IMR-90 (cell line): ENCODE data around the gene CDON. TPM values are rescaled to one million over a fixed set of nuclear protein-coding genes. Genes with fewer than 3 reads are reported as not detected.

Source experiments
- ATAC-seq: fragments of 200-7000 bp; cut with Tn5 transposase; 2 replicates; pipeline ENCODE4 v1.9.1; 2020; ENCODE audit warnings: low read depth, mild to moderate bottlenecking, moderate library complexity
- BruUV-seq: library from RNA; stranded (reverse); fragments of 400-500 nt; replicated peaks from 2 replicates; lab custom pipeline; 2021; lab: Mats Ljungman, UMichigan
- CTCF ChIA-PET: fragments of 300-600 bp; formaldehyde crosslinking; extraction: SDS; loops from one replicate; lab custom pipeline; 2021; ENCODE audit warnings: antibody characterized with exemption; lab: Yijun Ruan, JAX
- POLR2A ChIA-PET: fragments of 300-600 bp; sonication (Branson Sonifier 250); formaldehyde crosslinking; loops from one replicate; lab custom pipeline; 2022; ENCODE audit warnings: antibody characterized with exemption; ENCODE audit not compliant: unreplicated experiment; lab: Charles Lee
- DNase-seq: peaks from one replicate; pipeline ENCODE4 v3.0.0; 2013
- H2AFZ ChIP-seq: replicated peaks from 2 replicates; pipeline ENCODE3; 2013; ENCODE audit warnings: low read length, mild to moderate bottlenecking; ENCODE audit not compliant: poor library complexity
- H2AK5ac ChIP-seq: 2 replicates; pipeline ENCODE4 v1.6.1; 2013; ENCODE audit warnings: low read depth, low read length, inconsistent platforms
- H2AK9ac ChIP-seq: replicated peaks from 2 replicates; pipeline ENCODE3; 2013; ENCODE audit warnings: mild to moderate bottlenecking, low read depth, low read length, moderate library complexity; ENCODE audit not compliant: poor library complexity
- H2BK120ac ChIP-seq: 2 replicates; pipeline ENCODE4 v1.6.1; 2013; ENCODE audit warnings: low read depth, low read length, inconsistent platforms
- H2BK15ac ChIP-seq: 3 replicates; pipeline ENCODE4 v1.6.1; 2013; ENCODE audit warnings: low read depth, low read length, inconsistent platforms
- H2BK20ac ChIP-seq: 2 replicates; pipeline ENCODE4 v1.6.1; 2013; ENCODE audit warnings: low read depth, mild to moderate bottlenecking, inconsistent platforms, low read length, moderate library complexity
- H2BK5ac ChIP-seq: 2 replicates; pipeline ENCODE4 v1.6.1; 2013; ENCODE audit warnings: mild to moderate bottlenecking, low read depth, low read length, inconsistent platforms; ENCODE audit not compliant: poor library complexity, severe bottlenecking
- H3K14ac ChIP-seq: replicated peaks from 2 replicates; pipeline ENCODE4 v1.6.1; 2013; ENCODE audit warnings: low read depth, low read length, inconsistent platforms
- H3K18ac ChIP-seq: 2 replicates; pipeline ENCODE4 v1.6.1; 2013; ENCODE audit warnings: low read depth, low read length, control low read depth
- H3K23ac ChIP-seq: 2 replicates; pipeline ENCODE4 v1.6.1; 2013; ENCODE audit warnings: low read depth, low read length, inconsistent platforms
- H3K27ac ChIP-seq: 2 replicates; pipeline ENCODE4 v1.5.1; 2013; ENCODE audit warnings: mild to moderate bottlenecking, control low read depth, low read length; ENCODE audit not compliant: insufficient read depth
- H3K27me3 ChIP-seq: 2 replicates; pipeline ENCODE4 v1.6.1; 2013; ENCODE audit warnings: low read length; ENCODE audit not compliant: control insufficient read depth, insufficient read depth
- H3K36me3 ChIP-seq: 2 replicates; pipeline ENCODE4 v1.6.1; 2013; ENCODE audit warnings: low read length, mixed read lengths; ENCODE audit not compliant: control insufficient read depth, insufficient read depth
- H3K4ac ChIP-seq: 2 replicates; pipeline ENCODE4 v1.6.1; 2013; ENCODE audit warnings: low read depth, low read length, inconsistent platforms
- H3K4me1 ChIP-seq: 2 replicates; pipeline ENCODE4 v1.6.1; 2013; ENCODE audit warnings: low read length, mixed read lengths; ENCODE audit not compliant: control insufficient read depth, insufficient read depth
- H3K4me2 ChIP-seq: 2 replicates; pipeline ENCODE4 v1.6.1; 2013; ENCODE audit warnings: low read depth, mild to moderate bottlenecking, control low read depth, low read length, moderate library complexity
- H3K4me3 ChIP-seq: 2 replicates; pipeline ENCODE4 v1.5.1; 2013; ENCODE audit warnings: low read depth, mild to moderate bottlenecking, control low read depth, low read length, moderate library complexity; ENCODE audit not compliant: insufficient read depth
- H3K56ac ChIP-seq: 2 replicates; pipeline ENCODE4 v1.6.1; 2013; ENCODE audit warnings: low read length, inconsistent platforms; ENCODE audit not compliant: insufficient read depth; ENCODE audit errors: extremely low read depth
- H3K79me1 ChIP-seq, 2 experiments: 2 replicates each; pipeline ENCODE4 v1.6.1; 2013; ENCODE audit warnings: low read length in 2 of 2, inconsistent platforms in 1 of 2, low read depth in 1 of 2
- H3K9ac ChIP-seq: 2 replicates; pipeline ENCODE4 v1.6.1; 2013; ENCODE audit warnings: low read depth, low read length, control low read depth
- H3K9me1 ChIP-seq: 2 replicates; pipeline ENCODE4 v1.6.1; 2013; ENCODE audit warnings: low read length, inconsistent platforms; ENCODE audit not compliant: insufficient read depth
- H3K9me3 ChIP-seq: 2 replicates; pipeline ENCODE4 v1.6.1; 2013; ENCODE audit warnings: low read length; ENCODE audit not compliant: control insufficient read depth, insufficient read depth
- H4K20me1 ChIP-seq: 2 replicates; pipeline ENCODE4 v1.6.1; 2013; ENCODE audit warnings: low read length, inconsistent platforms; ENCODE audit not compliant: insufficient read depth
- H4K5ac ChIP-seq: 2 replicates; pipeline ENCODE4 v1.6.1; 2013; ENCODE audit warnings: mild to moderate bottlenecking, low read depth, low read length, control low read depth
- H4K8ac ChIP-seq, 2 experiments: 2 replicates each; pipeline ENCODE4 v1.6.1; 2013; ENCODE audit warnings: low read depth in 2 of 2, low read length in 2 of 2, control low read depth in 1 of 2, inconsistent platforms in 1 of 2
- H4K91ac ChIP-seq: 2 replicates; pipeline ENCODE4 v1.6.1; 2013; ENCODE audit warnings: low read depth, low read length, inconsistent platforms; ENCODE audit not compliant: insufficient read depth
- BHLHE40 ChIP-seq: fragments of 150-350 bp; IDR thresholded peaks from 2 replicates; pipeline ENCODE4 v1.6.1; 2016; ENCODE audit warnings: mild to moderate bottlenecking, low read depth, low read length
- CEBPB ChIP-seq: IDR thresholded peaks from 2 replicates; pipeline ENCODE4 v1.6.1; 2012; ENCODE audit warnings: low read depth, low read length, improper control_type of control experiment
- WGBS, 2 experiments: methylation state at CpG; one replicate each; pipeline versions ENCODE4 v1.1.5 to v1.1.7; 2013; ENCODE audit warnings: missing lambda C conversion rate in 2 of 2; ENCODE audit not compliant: insufficient read length in 1 of 2; ENCODE audit errors: extremely low coverage in 2 of 2; 5-methylcytosine and 5-hydroxymethylcytosine counted together
- dilution Hi-C: fragments of 300-500 bp; cut with HindIII; formaldehyde crosslinking; loops from one replicate; pipeline ENCODE4 v1.14.3; 2018; ENCODE audit warnings: low sequenced_read_pairs; ENCODE audit not compliant: unreplicated experiment
- in situ Hi-C: fragments of 300-500 bp; cut with MboI; formaldehyde crosslinking; loops from 3 replicates; pipeline ENCODE4 v1.14.3; 2019; ENCODE audit warnings: low sequenced_read_pairs, inconsistent platforms, mixed read lengths
- intact Hi-C: fragments of 100-400 bp; cut with micrococcal nuclease; formaldehyde crosslinking; loops from 2 replicates; pipeline ENCODE4 v1.10.0; 2022
- polyA plus RNA-seq, 3 experiments: library from polyadenylated mRNA; depleted of rRNA; stranded (reverse); fragments of >200 nt; gene quantifications; 2 replicates each; pipeline ENCODE4 v1.2.3, GENCODE V29; 2012; ENCODE audit warnings: low replicate concordance in 1 of 3
- total RNA-seq: library from RNA; depleted of rRNA; stranded (reverse); fragments of >200 nt; gene quantifications from 2 replicates; pipeline ENCODE4 v1.2.3, GENCODE V29; 2012

Gene CDON
- total and polyA plus RNA-seq, 2 of the 4 experiments (the other 2 are of a cell fraction): 1.2 to 3.8 TPM

- POLR2A ChIA-PET: no interaction called here
- no peak for ATAC-seq
- no peak overlapping the region for H2AK9ac ChIP-seq
These were observed 85.3 kb downstream of the CDON start for GRCh38 chr11:125977333-125977732.

More at GRCh38 chr11:125977333-125977732, 85.3 kb downstream of the CDON start:
- H3K36me3 ChIP-seq: no peaks in the 10 kb centered on the region
- intact Hi-C loops: no loop called here
- H3K9me1 ChIP-seq: no peaks in the 10 kb centered on the region
- H3K27ac ChIP-seq: no peak overlapping the region
- no peak for TF ChIP-seq CEBPB
- TF ChIP-seq BHLHE40: no peak
- CTCF ChIA-PET: interaction anchor here (0.9 kb wide), 1 partner anchor 92 kb away, joined by 3 read pairs; no protein-coding TSS in a partner anchor
- H3K23ac ChIP-seq: no peak overlapping the region
- no peaks in the 10 kb centered on the region for H3K79me1 ChIP-seq
- H2BK20ac ChIP-seq: no peak overlapping the region
- in situ Hi-C loops: no loop called here
- H3K14ac ChIP-seq: no peak overlapping the region
- H3K56ac ChIP-seq: no peak overlapping the region
- no peaks in the 10 kb centered on the region for H3K9me3 ChIP-seq
- no peak overlapping the region for H2AK5ac ChIP-seq
- dilution Hi-C loops: no loop called here
- no peaks in the 10 kb centered on the region for H4K20me1 ChIP-seq
- H2BK5ac ChIP-seq: no peak overlapping the region
- no TSS peak for BruUV-seq
- H3K4me3 ChIP-seq: no peak overlapping the region
- DNase-seq: no peak
- H2AFZ ChIP-seq: no peak overlapping the region
- no peak overlapping the region for H3K18ac ChIP-seq
- H4K5ac ChIP-seq: no peak overlapping the region
- H3K27me3 ChIP-seq: peaks cover 3% of the 10 kb centered on the region; the same call in 1 of the 2 replicates
- H2BK120ac ChIP-seq: no peak overlapping the region
- no peak overlapping the region for H3K4ac ChIP-seq
- no peak overlapping the region for H3K4me2 ChIP-seq
- H4K8ac ChIP-seq: no peak overlapping the region
- no peak overlapping the region for H4K91ac ChIP-seq
- WGBS, 2 experiments: no CpG with 5 or more reads among the region's 3 CpGs
- no peak overlapping the region for H3K9ac ChIP-seq
- no peaks in the 10 kb centered on the region for H3K4me1 ChIP-seq
- H2BK15ac ChIP-seq: no peak overlapping the region
